Esophagus squamous epithelium (tissue), 4 donors: Measurements from ENCODE around the gene LBX2.

ENCODE experiments used
- CTCF ChIP-seq, 6 experiments: fragments of 450-650 bp in 4 of 6; fragments of 200-600 bp in 2 of 6; sonication (generic) in 2 of 6; IDR thresholded peaks; one replicate each; pipeline ENCODE4 v1.5.1; 2016 to 2019; ENCODE audit warnings: antibody characterized with exemption in 6 of 6, mild to moderate bottlenecking in 4 of 6, moderate library complexity in 4 of 6
- POLR2A ChIP-seq, 4 donors: fragments of 450-650 bp; IDR thresholded peaks; one replicate each; pipeline ENCODE4 v1.6.1; 2017; ENCODE audit warnings: antibody characterized with exemption in 4 of 4, mild to moderate bottlenecking in 4 of 4, moderate library complexity in 3 of 4

- TF ChIP-seq CTCF (IDR thresholded peaks at IDR 0.05) = no peak
- no peak for TF ChIP-seq POLR2A (IDR thresholded peaks at IDR 0.05)
Measured at GRCh38 chr2:74474481-74474880, 24.9 kb downstream of the LBX2 start.
